MM.1S (cell line): ENCODE data around the gene HSPB9.

Experiments
- EZH2 ChIP-seq: fragments of 300-600 bp; sonication (generic); optimal IDR thresholded peaks from 2 replicates; pipeline ENCODE3; 2017; ENCODE audit warnings: low read depth, mild to moderate bottlenecking, antibody characterized with exemption, low read length, mixed read lengths
- EZH2phosphoT487 ChIP-seq: fragments of 300-600 bp; sonication (generic); IDR thresholded peaks from 2 replicates; pipeline ENCODE4 v1.6.1; 2018; ENCODE audit warnings: antibody characterized with exemption, low read length
- TF ChIP-seq, protein P1 (sequence below): fragments of 300-600 bp; sonication (generic); IDR thresholded peaks from 2 replicates; pipeline ENCODE4 v1.5.1; 2016; ENCODE audit warnings: antibody characterized with exemption, low read length, mixed read lengths

DNA sequence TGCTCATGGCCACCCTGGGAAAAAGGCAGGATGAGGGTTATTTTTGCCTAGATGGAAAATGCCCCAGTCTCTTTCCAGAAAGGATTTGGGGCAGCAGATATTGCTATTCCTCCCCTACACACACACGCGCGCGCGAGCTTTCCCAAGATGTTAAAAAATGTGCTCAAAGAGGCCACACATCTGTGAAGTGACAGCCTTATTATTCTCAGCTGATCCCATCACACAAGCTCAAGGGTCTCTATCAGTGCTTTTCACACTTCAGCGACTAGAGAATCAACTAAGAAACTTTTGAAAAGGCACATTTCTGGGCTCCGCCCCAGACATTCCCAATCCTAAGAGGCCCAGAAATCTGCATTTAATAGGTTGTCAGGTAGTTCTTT, 37.9 kb downstream of the HSPB9 start:
- TF ChIP-seq, protein P1, sequence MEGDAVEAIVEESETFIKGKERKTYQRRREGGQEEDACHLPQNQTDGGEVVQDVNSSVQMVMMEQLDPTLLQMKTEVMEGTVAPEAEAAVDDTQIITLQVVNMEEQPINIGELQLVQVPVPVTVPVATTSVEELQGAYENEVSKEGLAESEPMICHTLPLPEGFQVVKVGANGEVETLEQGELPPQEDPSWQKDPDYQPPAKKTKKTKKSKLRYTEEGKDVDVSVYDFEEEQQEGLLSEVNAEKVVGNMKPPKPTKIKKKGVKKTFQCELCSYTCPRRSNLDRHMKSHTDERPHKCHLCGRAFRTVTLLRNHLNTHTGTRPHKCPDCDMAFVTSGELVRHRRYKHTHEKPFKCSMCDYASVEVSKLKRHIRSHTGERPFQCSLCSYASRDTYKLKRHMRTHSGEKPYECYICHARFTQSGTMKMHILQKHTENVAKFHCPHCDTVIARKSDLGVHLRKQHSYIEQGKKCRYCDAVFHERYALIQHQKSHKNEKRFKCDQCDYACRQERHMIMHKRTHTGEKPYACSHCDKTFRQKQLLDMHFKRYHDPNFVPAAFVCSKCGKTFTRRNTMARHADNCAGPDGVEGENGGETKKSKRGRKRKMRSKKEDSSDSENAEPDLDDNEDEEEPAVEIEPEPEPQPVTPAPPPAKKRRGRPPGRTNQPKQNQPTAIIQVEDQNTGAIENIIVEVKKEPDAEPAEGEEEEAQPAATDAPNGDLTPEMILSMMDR, result no peak
- no peak for TF ChIP-seq EZH2
- TF ChIP-seq EZH2phosphoT487, result no peak
